AG09319 (cell line): ENCODE data around the gene XYLT1.

Experiments used
- DNase-seq: peaks from one replicate; pipeline ENCODE4 v3.0.0-alpha.2; 2010; ENCODE audit warnings: low read depth; ENCODE audit errors: extremely low read depth
- TF ChIP-seq, protein P1 (sequence below): IDR thresholded peaks from 2 replicates; pipeline ENCODE4 v1.5.1; 2011; ENCODE audit warnings: low read depth, mild to moderate bottlenecking, inconsistent platforms, low read length, moderate library complexity

XYLT1 gene

DNA sequence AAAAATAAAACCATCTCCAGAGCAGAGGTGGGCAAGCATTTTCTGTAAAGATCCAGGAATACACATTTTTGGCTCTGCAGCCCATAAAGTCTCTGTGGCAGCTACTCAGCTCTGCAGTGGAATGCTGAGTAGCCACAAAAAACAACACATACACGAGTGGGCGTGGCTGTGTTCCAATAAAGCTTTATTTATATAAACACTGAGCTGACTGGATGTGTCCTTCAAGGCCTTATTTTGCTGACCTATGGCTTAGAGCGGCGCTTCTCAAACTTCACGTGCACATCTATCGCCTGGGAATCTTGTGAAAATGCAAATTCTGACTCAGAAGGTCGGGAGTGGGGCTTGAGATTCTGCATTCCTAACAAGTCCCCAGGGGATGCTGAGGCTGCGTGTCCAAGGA is 39.7 kb downstream of the XYLT1 start:
- TF ChIP-seq, protein P1, sequence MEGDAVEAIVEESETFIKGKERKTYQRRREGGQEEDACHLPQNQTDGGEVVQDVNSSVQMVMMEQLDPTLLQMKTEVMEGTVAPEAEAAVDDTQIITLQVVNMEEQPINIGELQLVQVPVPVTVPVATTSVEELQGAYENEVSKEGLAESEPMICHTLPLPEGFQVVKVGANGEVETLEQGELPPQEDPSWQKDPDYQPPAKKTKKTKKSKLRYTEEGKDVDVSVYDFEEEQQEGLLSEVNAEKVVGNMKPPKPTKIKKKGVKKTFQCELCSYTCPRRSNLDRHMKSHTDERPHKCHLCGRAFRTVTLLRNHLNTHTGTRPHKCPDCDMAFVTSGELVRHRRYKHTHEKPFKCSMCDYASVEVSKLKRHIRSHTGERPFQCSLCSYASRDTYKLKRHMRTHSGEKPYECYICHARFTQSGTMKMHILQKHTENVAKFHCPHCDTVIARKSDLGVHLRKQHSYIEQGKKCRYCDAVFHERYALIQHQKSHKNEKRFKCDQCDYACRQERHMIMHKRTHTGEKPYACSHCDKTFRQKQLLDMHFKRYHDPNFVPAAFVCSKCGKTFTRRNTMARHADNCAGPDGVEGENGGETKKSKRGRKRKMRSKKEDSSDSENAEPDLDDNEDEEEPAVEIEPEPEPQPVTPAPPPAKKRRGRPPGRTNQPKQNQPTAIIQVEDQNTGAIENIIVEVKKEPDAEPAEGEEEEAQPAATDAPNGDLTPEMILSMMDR: no peak
- no peak for DNase-seq

DNA sequence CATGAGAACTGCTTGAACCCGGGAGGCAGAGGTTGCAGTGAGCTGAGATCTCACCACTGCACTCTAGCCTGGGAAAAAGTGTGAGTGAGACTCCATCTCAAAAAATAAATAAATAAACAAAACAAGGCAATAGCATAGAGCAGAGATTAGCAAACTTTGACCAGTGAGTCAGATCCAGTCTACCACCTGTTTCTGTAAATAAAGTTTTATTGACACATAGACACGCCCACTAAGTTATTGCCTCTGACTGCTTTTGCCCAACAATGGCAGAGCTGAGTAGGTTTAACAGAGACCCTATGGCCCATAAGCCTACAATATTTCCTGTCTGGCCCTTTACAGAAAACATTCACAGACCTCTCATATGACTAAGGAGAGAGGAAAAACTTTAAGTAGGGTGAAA is 44.3 kb downstream of the XYLT1 start:
- DNase-seq: no peak
- TF ChIP-seq, protein P1: no peak

DNA sequence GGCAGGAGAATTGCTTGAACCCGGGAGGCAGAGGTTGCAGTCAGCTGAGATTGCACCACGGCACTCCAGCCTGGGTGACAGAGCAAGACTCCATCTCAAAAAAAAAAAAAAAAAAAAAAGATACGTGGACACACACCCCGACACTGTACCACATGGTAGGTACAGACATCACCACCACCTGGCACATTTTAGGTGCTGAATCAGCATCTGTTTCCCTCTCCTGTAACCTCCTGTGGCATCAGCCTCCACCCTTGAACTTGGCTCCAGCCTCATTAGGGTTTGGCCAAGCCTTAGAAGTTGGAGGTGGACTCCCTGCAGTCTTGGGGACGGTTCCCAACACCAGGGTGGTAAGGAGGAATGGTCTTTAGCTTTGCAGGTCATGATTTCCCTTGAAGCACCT is 46.0 kb downstream of the XYLT1 start:
- DNase-seq: no peak
- TF ChIP-seq, protein P1: no peak

DNA sequence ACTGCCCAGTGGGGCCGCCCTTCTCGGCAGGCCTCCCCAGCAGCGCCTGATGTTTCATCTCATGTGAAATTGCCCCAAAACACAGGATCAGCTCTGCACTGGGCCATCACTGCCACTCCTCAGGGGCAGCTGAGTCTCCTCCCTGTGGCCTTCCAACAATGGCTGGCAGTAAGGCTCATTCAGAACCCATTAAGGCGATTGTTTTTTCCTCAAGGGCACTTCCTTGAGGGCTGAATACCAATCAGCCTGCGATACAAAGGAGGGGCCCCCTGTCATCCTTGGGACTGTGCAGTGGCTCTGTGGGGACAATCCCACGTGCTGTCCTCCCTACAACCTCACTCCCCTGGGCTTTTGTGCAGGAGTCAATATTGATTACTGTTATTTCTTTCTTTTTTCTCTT is 47.5 kb downstream of the XYLT1 start:
- TF ChIP-seq, protein P1: no peak
- DNase-seq: no peak

DNA sequence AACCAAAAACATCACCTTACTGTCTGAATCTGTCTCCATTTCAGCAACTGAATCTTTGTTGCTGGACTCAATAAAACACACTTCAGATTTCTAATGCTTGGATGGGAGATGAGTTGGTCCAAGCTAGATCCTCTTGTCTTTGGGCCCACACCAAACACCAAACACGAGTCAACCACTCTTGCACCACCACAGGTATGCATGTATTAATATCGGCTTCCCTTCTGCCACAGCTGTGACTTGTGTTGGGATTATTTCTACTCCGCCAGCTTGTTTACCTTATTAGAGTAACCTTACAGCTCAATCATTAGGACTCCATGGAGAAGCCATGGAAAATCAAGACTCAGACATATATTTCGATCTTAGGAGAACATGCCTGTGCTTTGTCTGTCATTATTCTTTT is 49.9 kb downstream of the XYLT1 start:
- no peak for DNase-seq
- TF ChIP-seq, protein P1: no peak

DNA sequence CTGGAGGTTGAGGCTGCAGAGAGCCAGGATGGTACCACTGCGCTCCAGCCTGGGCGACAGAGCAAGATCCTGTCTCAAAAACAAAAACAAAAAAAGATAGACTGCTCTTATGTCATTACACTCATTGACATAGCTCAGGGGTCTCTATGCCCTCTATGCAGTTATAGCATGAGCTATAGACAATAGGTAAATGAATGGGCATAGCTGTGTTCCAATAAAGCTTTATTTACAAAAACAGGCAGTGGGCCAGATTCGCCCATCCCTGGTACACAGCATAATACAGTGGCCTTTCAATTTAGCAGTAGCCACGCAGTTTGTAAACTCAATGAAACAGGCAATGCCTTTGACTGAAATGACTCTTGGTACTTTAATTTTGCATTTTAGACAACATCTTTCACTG is 51.5 kb downstream of the XYLT1 start:
- no peak for DNase-seq
- TF ChIP-seq, protein P1: no peak

DNA sequence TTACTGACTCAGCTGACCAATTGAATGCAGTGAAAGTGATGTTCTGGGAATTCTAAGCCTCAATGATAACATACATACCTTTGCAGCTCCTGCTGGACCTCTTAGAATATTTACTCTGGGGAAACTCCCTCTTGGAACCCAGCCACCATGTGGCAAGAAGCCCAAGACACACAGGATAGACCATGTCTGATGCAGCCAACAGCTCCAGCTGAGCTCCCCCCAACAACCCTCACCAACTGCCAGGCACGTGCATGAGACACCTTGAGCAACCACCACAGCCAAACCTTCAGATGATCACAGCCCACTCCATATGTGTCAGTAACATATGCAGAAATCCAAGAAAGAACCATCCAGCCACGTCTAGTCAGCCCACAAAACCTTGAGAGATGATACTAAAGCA is 53.0 kb downstream of the XYLT1 start:
- no peak for DNase-seq

More for the DNA sequence above, 53.0 kb downstream of the XYLT1 start:
- TF ChIP-seq, protein P1: no peak
